Neural progenitor cell (in vitro differentiated cells): ENCODE data around the gene SIL1. TPM values are rescaled to one million over a fixed set of nuclear protein-coding genes. Genes with fewer than 3 reads are reported as not detected.

Experiments used
- DNase-seq: peaks from one replicate; pipeline ENCODE4 v3.0.0-alpha.2; 2016; ENCODE audit warnings: low spot score
- H2AFZ ChIP-seq: fragments of 200-600 bp; sonication (generic); replicated peaks from 2 replicates; pipeline ENCODE4 v1.6.1; 2016; ENCODE audit warnings: antibody characterized with exemption
- H3F3A ChIP-seq: fragments of 200-600 bp; sonication (generic); 2 replicates; pipeline ENCODE4 v1.6.1; 2016; ENCODE audit warnings: antibody characterized with exemption, low read depth
- H3K27ac ChIP-seq: fragments of 200-600 bp; sonication (generic); 2 replicates; pipeline ENCODE4 v1.5.1; 2016; ENCODE audit warnings: mild to moderate bottlenecking
- H3K27me3 ChIP-seq: fragments of 200-600 bp; sonication (generic); 2 replicates; pipeline ENCODE4 v1.6.1; 2016; ENCODE audit warnings: mild to moderate bottlenecking, moderate library complexity
- H3K36me3 ChIP-seq: fragments of 200-600 bp; sonication (generic); 2 replicates; pipeline ENCODE4 v1.5.1; 2016
- H3K4me1 ChIP-seq: fragments of 200-600 bp; sonication (generic); 2 replicates; pipeline ENCODE4 v1.6.1; 2016; ENCODE audit warnings: mixed run types
- H3K4me2 ChIP-seq: fragments of 200-600 bp; sonication (generic); 2 replicates; pipeline ENCODE4 v1.6.1; 2016
- H3K4me3 ChIP-seq: fragments of 200-600 bp; sonication (generic); 2 replicates; pipeline ENCODE4 v1.5.1; 2016
- H3K79me2 ChIP-seq: fragments of 200-600 bp; sonication (generic); 2 replicates; pipeline ENCODE4 v1.6.1; 2016; ENCODE audit warnings: low read depth
- H3K9ac ChIP-seq: fragments of 200-600 bp; sonication (generic); 2 replicates; pipeline ENCODE4 v1.6.1; 2016
- H3K9me3 ChIP-seq: fragments of 200-600 bp; sonication (generic); 2 replicates; pipeline ENCODE4 v1.5.1; 2016; ENCODE audit warnings: low read depth
- H4K20me1 ChIP-seq: fragments of 200-600 bp; sonication (generic); 2 replicates; pipeline ENCODE4 v1.6.1; 2016; ENCODE audit warnings: low read depth
- H3K27ac Mint-ChIP-seq: 3 replicates; pipeline ENCODE4 v1.8.0; 2021; ENCODE audit warnings: mixed read lengths
- H3K27me3 Mint-ChIP-seq: 2 replicates; pipeline ENCODE4 v1.8.0; 2022; ENCODE audit warnings: low read depth, mild to moderate bottlenecking, inconsistent platforms, moderate library complexity, mixed read lengths; ENCODE audit not compliant: insufficient read depth
- H3K36me3 Mint-ChIP-seq: 3 replicates; pipeline ENCODE4 v1.8.0; 2021; ENCODE audit warnings: mixed read lengths
- H3K4me1 Mint-ChIP-seq: 3 replicates; pipeline ENCODE4 v1.8.0; 2021; ENCODE audit warnings: mixed read lengths
- H3K4me3 Mint-ChIP-seq: 3 replicates; pipeline ENCODE4 v1.8.0; 2021; ENCODE audit warnings: mild to moderate bottlenecking, moderate library complexity, mixed read lengths
- H3K9me3 Mint-ChIP-seq: 3 replicates; pipeline ENCODE4 v1.8.0; 2020; ENCODE audit warnings: mixed read lengths
- CTCF ChIP-seq: fragments of 200-600 bp; sonication (generic); IDR thresholded peaks from 2 replicates; pipeline ENCODE4 v1.5.1; 2017; ENCODE audit warnings: antibody characterized with exemption, mild to moderate bottlenecking
- EZH2 ChIP-seq: fragments of 200-600 bp; sonication (generic); IDR thresholded peaks from 2 replicates; pipeline ENCODE4 v1.6.1; 2017; ENCODE audit warnings: antibody characterized with exemption, mild to moderate bottlenecking, moderate library complexity
- EZH2phosphoT487 ChIP-seq: fragments of 200-600 bp; sonication (generic); IDR thresholded peaks from 2 replicates; pipeline ENCODE4 v1.6.1; 2017; ENCODE audit warnings: antibody characterized with exemption
- total RNA-seq: library from RNA; depleted of rRNA; stranded (reverse); fragments of >200 nt; gene quantifications from 2 replicates; pipeline ENCODE4 v1.2.3, GENCODE V29; 2015; ENCODE audit warnings: low replicate concordance

SIL1 gene
- total RNA-seq, 1 donor from 2014 or later, result 5.5 TPM

GRCh38 chr5:138985683-138986082 lies 212.5 kb downstream of the SIL1 start:
- no peak overlapping the region for H2AFZ ChIP-seq
- no peak overlapping the region for H3K27ac Mint-ChIP-seq

GRCh38 chr5:138985256-138985655 lies 212.9 kb downstream of the SIL1 start:
- H3K4me3 Mint-ChIP-seq, result no peak overlapping the region
- H3K4me1 Mint-ChIP-seq, result peaks cover 26% of the 10 kb centered on the region
- Histone ChIP-seq H3K4me1 (no peaks in the 10 kb centered on the region), H3K4me3 (no peak overlapping the region), H3K27ac (no peak overlapping the region), H3K9me3 (no peaks in the 10 kb centered on the region), H3K4me2 (no peak overlapping the region), H3K79me2 (no peaks in the 10 kb centered on the region), H2AFZ (no peak overlapping the region), H3K27me3 (no peaks in the 10 kb centered on the region), H3F3A (peaks cover 6% of the 10 kb centered on the region), H3K36me3 (no peaks in the 10 kb centered on the region), H4K20me1 (no peaks in the 10 kb centered on the region), H3K9ac (no peak overlapping the region)
- H3K36me3 Mint-ChIP-seq, result peaks cover 3% of the 10 kb centered on the region
- H3K9me3 Mint-ChIP-seq, result no peaks in the 10 kb centered on the region
- peaks cover 3% of the 10 kb centered on the region for H3K27me3 Mint-ChIP-seq
- no peak for TF ChIP-seq EZH2
- no peak for TF ChIP-seq EZH2phosphoT487
- no peak for TF ChIP-seq CTCF
- DNase-seq, result no peak
- peak overlapping the region; percentile 19 for H3K27ac Mint-ChIP-seq

More at GRCh38 chr5:138985683-138986082, 212.5 kb downstream of the SIL1 start:
- Histone ChIP-seq H3K9me3 (no peaks in the 10 kb centered on the region), H3K36me3 (no peaks in the 10 kb centered on the region), H3K4me3 (no peak overlapping the region), H3F3A (peaks cover 6% of the 10 kb centered on the region), H3K27me3 (no peaks in the 10 kb centered on the region), H3K79me2 (no peaks in the 10 kb centered on the region), H3K9ac (no peak overlapping the region), H3K27ac (no peak overlapping the region), H4K20me1 (no peaks in the 10 kb centered on the region), H3K4me2 (no peak overlapping the region), H3K4me1 (no peaks in the 10 kb centered on the region)
- TF ChIP-seq EZH2phosphoT487 (no peak), EZH2 (no peak), CTCF (no peak)
- no peak for DNase-seq
- no peaks in the 10 kb centered on the region for H3K9me3 Mint-ChIP-seq
- H3K4me1 Mint-ChIP-seq, result peaks cover 23% of the 10 kb centered on the region
- H3K36me3 Mint-ChIP-seq, result peaks cover 3% of the 10 kb centered on the region
- H3K27me3 Mint-ChIP-seq, result peaks cover 3% of the 10 kb centered on the region
- H3K4me3 Mint-ChIP-seq, result no peak overlapping the region

GRCh38 chr5:138983984-138984383 lies 214.2 kb downstream of the SIL1 start:
- H3K36me3 Mint-ChIP-seq, result no peaks in the 10 kb centered on the region
- H3K27me3 Mint-ChIP-seq, result peaks cover 3% of the 10 kb centered on the region

GRCh38 chr5:138981586-138981985 lies 216.6 kb downstream of the SIL1 start:
- no peak overlapping the region for H3K4me2 ChIP-seq
- no peak overlapping the region for H3K27ac ChIP-seq
- Mint-ChIP-seq H3K4me1 (peaks cover 27% of the 10 kb centered on the region), H3K36me3 (no peaks in the 10 kb centered on the region), H3K27ac (no peak overlapping the region), H3K4me3 (no peak overlapping the region), H3K9me3 (no peaks in the 10 kb centered on the region), H3K27me3 (peaks cover 3% of the 10 kb centered on the region)
- TF ChIP-seq CTCF, result no peak
- no peak for TF ChIP-seq EZH2phosphoT487
- TF ChIP-seq EZH2, result no peak
- peaks cover 6% of the 10 kb centered on the region for H3F3A ChIP-seq
- no peak overlapping the region for H2AFZ ChIP-seq
- H4K20me1 ChIP-seq, result no peaks in the 10 kb centered on the region
- no peak overlapping the region for H3K4me3 ChIP-seq
- H3K9me3 ChIP-seq, result no peaks in the 10 kb centered on the region
- H3K36me3 ChIP-seq, result no peaks in the 10 kb centered on the region
- no peak overlapping the region for H3K9ac ChIP-seq
- no peaks in the 10 kb centered on the region for H3K79me2 ChIP-seq
- no peaks in the 10 kb centered on the region for H3K27me3 ChIP-seq
- no peak for DNase-seq
- H3K4me1 ChIP-seq, result no peaks in the 10 kb centered on the region

More at GRCh38 chr5:138983984-138984383, 214.2 kb downstream of the SIL1 start:
- DNase-seq, result no peak
- H3K9ac ChIP-seq, result no peak overlapping the region
- no peak overlapping the region for H3K27ac ChIP-seq
- no peaks in the 10 kb centered on the region for H3K4me1 ChIP-seq
- Mint-ChIP-seq H3K9me3 (no peaks in the 10 kb centered on the region), H3K4me3 (no peak overlapping the region), H3K4me1 (peaks cover 27% of the 10 kb centered on the region), H3K27ac (no peak overlapping the region)
- H3F3A ChIP-seq, result peaks cover 6% of the 10 kb centered on the region
- H3K36me3 ChIP-seq, result no peaks in the 10 kb centered on the region
- no peaks in the 10 kb centered on the region for H4K20me1 ChIP-seq
- no peaks in the 10 kb centered on the region for H3K27me3 ChIP-seq
- no peak for TF ChIP-seq EZH2phosphoT487
- no peak overlapping the region for H2AFZ ChIP-seq
- no peak overlapping the region for H3K4me2 ChIP-seq
- no peaks in the 10 kb centered on the region for H3K9me3 ChIP-seq
- H3K79me2 ChIP-seq, result no peaks in the 10 kb centered on the region
- no peak overlapping the region for H3K4me3 ChIP-seq
